Liver (tissue), 3 donors: ENCODE data around the gene CRK.

Experiments
- CTCF ChIP-seq: fragments of 150-350 bp; IDR thresholded peaks from 2 replicates; pipeline ENCODE4 v1.5.1; 2017; ENCODE audit warnings: improper control_type of control experiment, low read depth, low read length; ENCODE audit not compliant: missing input control
- EGR1 ChIP-seq, 2 donors: IDR thresholded peaks; 2 replicates each; pipeline ENCODE4 v1.6.1; 2016 to 2018; ENCODE audit warnings: antibody characterized with exemption in 2 of 2, low read depth in 2 of 2
- FOXA1 ChIP-seq: IDR thresholded peaks from 2 replicates; pipeline ENCODE4 v1.6.1; 2016; ENCODE audit warnings: antibody characterized with exemption
- GABPA ChIP-seq, 2 donors: IDR thresholded peaks in 1 of 2; conservative IDR thresholded peaks in 1 of 2; 2 replicates each; pipeline ENCODE4 v1.6.1; 2016; ENCODE audit warnings: antibody characterized with exemption in 2 of 2, mild to moderate bottlenecking in 1 of 2, moderate library complexity in 1 of 2
- JUND ChIP-seq, 2 donors: IDR thresholded peaks; 2 replicates each; pipeline ENCODE4 v1.6.1; 2016; ENCODE audit warnings: antibody characterized with exemption in 2 of 2
- MAX ChIP-seq: IDR thresholded peaks from 2 replicates; pipeline ENCODE4 v1.6.1; 2016; ENCODE audit warnings: antibody characterized with exemption
- RAD21 ChIP-seq, 2 donors: IDR thresholded peaks; 2 replicates each; pipeline ENCODE4 v1.6.1; 2016; ENCODE audit warnings: antibody characterized with exemption in 2 of 2, mild to moderate bottlenecking in 2 of 2
- REST ChIP-seq: IDR thresholded peaks from 2 replicates; pipeline ENCODE4 v1.6.1; 2016; ENCODE audit warnings: antibody characterized with exemption, mild to moderate bottlenecking
- SP1 ChIP-seq: IDR thresholded peaks from 2 replicates; pipeline ENCODE4 v1.6.1; 2018; ENCODE audit warnings: antibody characterized with exemption, mild to moderate bottlenecking
- TAF1 ChIP-seq: conservative IDR thresholded peaks from 2 replicates; pipeline ENCODE4 v1.6.1; 2016; ENCODE audit warnings: antibody characterized with exemption, mild to moderate bottlenecking
- YY1 ChIP-seq: IDR thresholded peaks from 2 replicates; pipeline ENCODE4 v1.6.1; 2016; ENCODE audit warnings: antibody characterized with exemption, mild to moderate bottlenecking
- ZBTB33 ChIP-seq: IDR thresholded peaks from 2 replicates; pipeline ENCODE4 v1.6.1; 2016; ENCODE audit warnings: antibody characterized with exemption
- donor health status: healthy.
- donor health status: healthy.

- TF ChIP-seq CTCF = no peak
- no peak for TF ChIP-seq MAX
- TF ChIP-seq TAF1 = no peak
- TF ChIP-seq EGR1 (IDR thresholded peaks at IDR 0.05; ENCODE audit: low read depth in 2 of 2) = no peak
- TF ChIP-seq REST = no peak
- no peak for TF ChIP-seq SP1
- TF ChIP-seq RAD21 (IDR thresholded peaks at IDR 0.05) = no peak
- TF ChIP-seq YY1 = no peak
- TF ChIP-seq FOXA1 = no peak
- TF ChIP-seq GABPA (IDR thresholded peaks at IDR 0.05 in 1 of 2, conservative IDR thresholded peaks at IDR 0.05 in 1 of 2) = no peak
- no peak for TF ChIP-seq ZBTB33
- no peak for TF ChIP-seq JUND (IDR thresholded peaks at IDR 0.05)
These were observed 1.5 kb downstream of the CRK start for GRCh38 chr17:1454541-1454940.
